T-helper 2 cell treated with Interferon-gamma antibody and Interleukin-4, amounts not matched to agents 5 μg/mL and 100 μg/mL, for 36 hours (primary cell): ENCODE measurements around the gene CYP19A1.
A peak's percentile ranks its signal among the peaks of the same experiment; 100 is the strongest.

Experiments used
- DNase-seq: peaks from one replicate; pipeline ENCODE4 v3.0.0; 2021; ENCODE audit warnings: low spot score
- H3K27ac Mint-ChIP-seq: one replicate; pipeline ENCODE4 v1.8.0; 2021; ENCODE audit warnings: mild to moderate bottlenecking, mixed read lengths
- H3K27me3 Mint-ChIP-seq: one replicate; pipeline ENCODE4 v1.8.0; 2021; ENCODE audit warnings: low read depth, mixed read lengths
- H3K36me3 Mint-ChIP-seq: one replicate; pipeline ENCODE4 v1.8.0; 2021; ENCODE audit warnings: low read depth, mixed read lengths
- H3K4me1 Mint-ChIP-seq: one replicate; pipeline ENCODE4 v1.8.0; 2021; ENCODE audit warnings: low read depth, mixed read lengths
- H3K4me3 Mint-ChIP-seq: one replicate; pipeline ENCODE4 v1.8.0; 2022; ENCODE audit warnings: mild to moderate bottlenecking, moderate library complexity, mixed read lengths
- H3K9me3 Mint-ChIP-seq: one replicate; pipeline ENCODE4 v1.8.0; 2021; ENCODE audit warnings: mixed read lengths

CYP19A1 gene

DNA sequence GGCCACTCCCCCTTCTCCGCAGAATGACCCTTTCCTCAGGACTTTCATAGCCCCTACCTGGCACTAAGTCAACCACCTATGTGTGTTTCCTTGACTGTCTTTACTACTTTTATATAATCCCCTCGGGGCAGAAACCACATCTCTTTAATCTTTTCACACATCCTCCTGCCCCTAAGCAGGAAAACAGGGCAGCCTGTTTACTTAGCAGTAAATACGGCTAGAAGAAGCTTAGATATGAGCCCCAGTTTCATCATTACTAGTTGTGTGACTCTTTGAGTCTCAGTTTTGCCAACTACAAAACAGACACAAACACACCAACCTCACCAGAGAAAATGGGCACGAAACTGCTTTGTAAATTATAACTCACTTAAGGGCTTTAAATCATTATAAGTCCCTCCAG, 98.3 kb downstream of the CYP19A1 start:
- Mint-ChIP-seq H3K9me3 (no peaks in the 10 kb centered on the region), H3K27ac (peak overlapping the region; percentile 1), H3K4me3 (peak overlapping the region; percentile 47), H3K36me3 (no peaks in the 10 kb centered on the region), H3K27me3 (peaks cover 29% of the 10 kb centered on the region), H3K4me1 (peaks cover 32% of the 10 kb centered on the region)
- no peak for DNase-seq

DNA sequence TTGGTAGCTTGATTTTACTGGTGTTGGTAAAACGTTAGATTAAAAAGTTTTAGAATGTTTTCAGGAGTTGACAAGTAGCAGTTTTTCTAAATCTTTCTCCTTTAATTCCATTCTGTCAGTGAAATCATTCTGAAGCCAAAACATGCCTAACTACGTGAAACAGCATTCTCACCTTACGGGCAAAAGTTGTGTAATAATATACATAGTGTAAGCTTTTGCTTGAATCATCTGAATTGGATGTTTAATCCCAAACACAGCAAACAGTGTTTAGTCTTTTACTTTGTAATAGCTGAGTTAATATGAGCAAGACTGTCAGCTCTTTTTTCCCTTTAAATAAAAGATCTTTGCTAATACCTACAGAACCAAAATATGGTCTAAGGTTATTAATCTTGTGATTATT, 100.6 kb downstream of the CYP19A1 start:
- Mint-ChIP-seq H3K4me3 (no peak overlapping the region), H3K27me3 (peaks cover 38% of the 10 kb centered on the region), H3K9me3 (no peaks in the 10 kb centered on the region), H3K36me3 (no peaks in the 10 kb centered on the region), H3K27ac (no peak overlapping the region), H3K4me1 (peaks cover 26% of the 10 kb centered on the region)
- DNase-seq, result no peak

DNA sequence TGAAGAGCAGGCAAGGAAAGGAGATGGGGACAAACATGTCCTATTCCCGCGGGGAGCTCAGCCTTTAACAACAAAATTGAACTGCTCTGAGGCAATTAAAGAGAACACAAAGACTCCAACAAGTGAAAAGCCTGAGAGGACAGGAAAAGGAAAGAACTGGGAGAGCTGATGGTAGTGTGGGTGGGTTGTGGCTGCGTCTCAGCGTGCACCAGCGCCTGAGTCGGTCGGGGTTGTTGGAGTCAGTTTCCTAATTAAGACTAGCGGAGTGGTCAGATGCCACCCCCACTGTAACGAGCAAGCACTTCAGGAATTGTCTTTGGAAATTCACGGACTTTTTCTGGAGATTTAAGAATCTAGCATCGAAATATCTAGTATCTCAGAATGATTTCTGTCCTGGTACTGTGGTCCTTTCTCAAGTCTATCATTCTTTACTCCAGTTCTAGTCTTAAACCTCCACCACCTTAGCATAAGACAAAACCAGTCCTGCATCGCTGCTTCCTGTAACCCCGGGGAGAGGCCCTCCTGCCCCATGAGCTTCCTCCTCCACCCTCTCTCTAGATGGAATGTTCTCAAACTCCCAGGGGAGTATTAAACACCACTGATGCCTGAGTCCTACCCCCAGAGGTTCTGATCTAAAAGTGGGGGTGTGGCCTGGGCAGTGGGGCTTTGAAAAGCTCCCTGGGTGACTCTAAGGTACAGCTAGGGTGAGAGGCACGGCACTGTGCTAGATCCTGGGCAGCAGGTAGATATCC, 104.0 kb downstream of the CYP19A1 start:
- no peak for DNase-seq
- H3K4me1 Mint-ChIP-seq, result peaks cover 9% of the 10 kb centered on the region
- H3K27ac Mint-ChIP-seq, result no peak overlapping the region
- no peaks in the 10 kb centered on the region for H3K9me3 Mint-ChIP-seq
- peaks cover 35% of the 10 kb centered on the region for H3K27me3 Mint-ChIP-seq
- peak overlapping the region; percentile 20 for H3K4me3 Mint-ChIP-seq
- H3K36me3 Mint-ChIP-seq, result no peaks in the 10 kb centered on the region

DNA sequence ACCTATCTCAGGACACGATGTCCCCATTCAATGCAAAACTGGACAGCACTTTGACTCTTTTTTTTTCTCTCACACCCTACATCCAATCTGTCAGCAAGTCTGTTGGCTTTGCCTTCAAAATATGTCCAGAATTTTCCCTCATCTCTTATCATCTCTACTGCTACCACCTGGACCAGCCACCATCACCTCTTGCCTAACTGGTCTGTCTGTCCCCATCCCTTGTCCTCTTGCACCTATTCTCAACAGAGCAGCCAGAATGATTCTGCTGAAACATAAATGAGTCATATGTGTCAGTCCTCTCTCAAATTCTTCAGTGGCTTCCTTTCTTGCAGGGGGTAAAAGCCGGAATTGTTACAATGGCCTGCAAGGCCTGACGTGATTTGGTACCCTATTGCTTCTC, 105.8 kb downstream of the CYP19A1 start:
- no peak for DNase-seq
- Mint-ChIP-seq H3K36me3 (no peaks in the 10 kb centered on the region), H3K27me3 (peaks cover 26% of the 10 kb centered on the region), H3K4me1 (peaks cover 18% of the 10 kb centered on the region), H3K4me3 (no peak overlapping the region), H3K9me3 (no peaks in the 10 kb centered on the region), H3K27ac (no peak overlapping the region)

DNA sequence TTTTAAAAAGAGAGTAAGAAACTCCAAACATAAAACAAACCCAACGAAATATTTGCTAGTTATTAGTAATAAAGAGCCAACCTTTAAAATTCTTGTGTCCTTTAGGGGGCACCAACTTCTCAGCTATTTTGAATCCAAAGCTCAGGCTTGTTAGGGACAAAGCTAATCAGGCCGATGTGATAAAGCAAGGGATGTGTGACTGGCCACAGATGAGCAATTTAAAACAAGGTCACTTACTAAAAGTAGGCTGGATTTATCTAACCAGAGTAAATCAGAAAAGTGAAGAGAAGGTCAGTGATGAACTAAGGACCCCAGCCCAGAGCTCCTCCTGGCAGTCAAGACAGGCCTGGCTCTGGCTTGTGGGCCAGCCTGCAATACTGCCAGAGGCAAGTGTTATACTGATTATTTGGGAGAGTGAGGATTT, 108.5 kb downstream of the CYP19A1 start:
- DNase-seq, result no peak
- no peaks in the 10 kb centered on the region for H3K9me3 Mint-ChIP-seq
- no peaks in the 10 kb centered on the region for H3K36me3 Mint-ChIP-seq
- no peak overlapping the region for H3K4me3 Mint-ChIP-seq
- peaks cover 9% of the 10 kb centered on the region for H3K27me3 Mint-ChIP-seq
- no peak overlapping the region for H3K27ac Mint-ChIP-seq
- H3K4me1 Mint-ChIP-seq, result peaks cover 29% of the 10 kb centered on the region

DNA sequence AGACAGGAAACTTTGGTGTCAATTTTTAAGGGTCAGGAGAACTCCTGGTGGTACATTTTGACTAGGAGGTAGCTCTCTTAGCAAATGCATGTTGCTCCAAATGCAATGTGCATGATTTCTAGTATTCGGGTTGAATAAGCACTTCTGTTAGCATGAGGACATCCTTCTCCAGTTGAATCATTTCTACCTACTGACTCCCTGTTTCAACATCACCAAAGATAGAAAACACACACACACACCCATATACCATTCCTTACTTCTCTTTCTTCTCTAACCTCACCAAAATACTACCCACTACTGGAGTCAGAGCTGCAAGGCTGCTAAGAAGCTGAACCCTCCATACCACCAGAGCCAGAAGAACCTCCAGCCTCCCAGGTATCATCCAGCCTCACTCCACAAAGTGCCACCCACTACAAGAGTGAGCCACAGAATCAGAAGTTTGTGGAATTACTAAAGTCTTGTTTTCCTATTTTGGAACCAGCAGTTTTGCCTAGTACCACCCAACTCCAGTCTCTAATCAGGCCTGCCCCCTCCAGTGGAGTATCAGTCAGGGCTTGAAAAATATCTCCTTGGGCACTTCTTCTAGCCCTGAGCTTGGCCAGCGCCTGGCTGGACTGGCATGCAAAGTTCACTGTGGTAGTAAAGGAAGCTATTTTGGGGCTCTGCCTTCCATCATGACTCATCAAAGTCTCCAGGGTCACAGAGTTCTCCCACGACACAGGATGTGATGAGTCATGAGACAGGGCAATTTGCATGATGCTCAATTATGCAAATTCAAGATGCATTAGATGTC, 110.3 kb downstream of the CYP19A1 start:
- no peaks in the 10 kb centered on the region for H3K27me3 Mint-ChIP-seq
- H3K4me3 Mint-ChIP-seq, result peak overlapping the region; percentile 30
- no peaks in the 10 kb centered on the region for H3K36me3 Mint-ChIP-seq
- peak; percentile 71 for DNase-seq
- H3K27ac Mint-ChIP-seq, result peak overlapping the region; percentile 69
- no peaks in the 10 kb centered on the region for H3K9me3 Mint-ChIP-seq
- H3K4me1 Mint-ChIP-seq, result peaks cover 30% of the 10 kb centered on the region

DNA sequence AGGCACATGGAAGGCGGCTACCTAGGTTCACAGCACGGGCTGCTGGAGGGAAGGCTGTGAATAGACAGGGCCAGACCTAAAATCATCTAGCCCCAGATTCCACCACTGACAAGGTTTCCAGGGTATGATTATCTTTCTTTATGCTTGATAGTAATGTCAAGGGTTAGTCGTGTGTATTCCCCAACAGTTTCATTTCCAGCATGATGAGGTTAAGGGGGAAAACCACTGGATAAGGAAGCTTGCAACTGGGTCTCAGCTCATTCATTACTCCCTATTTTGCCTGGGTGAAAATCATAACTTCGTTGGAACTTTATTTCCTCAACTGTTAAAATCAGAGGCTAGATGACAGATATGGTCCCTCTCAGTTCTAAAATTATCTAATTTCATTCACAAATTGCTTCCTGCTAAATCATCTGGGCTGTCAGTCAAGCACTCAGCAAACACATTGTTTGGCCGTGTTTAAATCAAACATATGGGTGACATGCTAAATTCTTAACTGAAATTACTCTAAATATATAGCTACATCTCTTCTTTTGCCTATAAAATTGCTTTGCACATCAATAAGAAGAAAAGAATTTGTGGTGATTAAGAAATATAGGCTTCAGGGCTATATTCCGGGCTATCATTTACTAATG, 111.7 kb downstream of the CYP19A1 start:
- no peak overlapping the region for H3K4me3 Mint-ChIP-seq
- no peaks in the 10 kb centered on the region for H3K9me3 Mint-ChIP-seq
- H3K27me3 Mint-ChIP-seq, result peaks cover 2% of the 10 kb centered on the region
- H3K27ac Mint-ChIP-seq, result no peak overlapping the region
- H3K4me1 Mint-ChIP-seq, result peaks cover 30% of the 10 kb centered on the region
- no peak for DNase-seq
- H3K36me3 Mint-ChIP-seq, result no peaks in the 10 kb centered on the region

DNA sequence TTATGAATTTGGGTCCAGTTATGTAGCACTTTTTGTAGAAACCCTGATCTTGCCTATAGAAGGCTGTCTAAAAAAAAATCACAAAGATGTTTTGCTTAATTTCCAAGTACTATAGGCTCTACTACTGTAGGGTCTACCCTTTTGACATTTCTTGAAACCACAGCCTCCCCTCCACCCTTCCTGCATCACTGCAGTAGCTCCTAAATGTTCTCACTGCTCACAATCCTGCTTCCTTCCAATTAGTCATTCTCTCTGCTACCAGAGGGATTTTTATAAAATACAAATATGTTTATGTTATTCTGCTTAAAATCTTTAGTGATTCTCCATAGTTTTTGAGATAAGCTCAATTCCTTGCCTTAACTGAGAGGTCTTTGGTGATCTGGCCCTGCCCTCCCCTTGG, 114.0 kb downstream of the CYP19A1 start:
- H3K27ac Mint-ChIP-seq, result no peak overlapping the region
- H3K9me3 Mint-ChIP-seq, result no peaks in the 10 kb centered on the region
- H3K4me1 Mint-ChIP-seq, result peaks cover 30% of the 10 kb centered on the region
- no peak for DNase-seq
- H3K4me3 Mint-ChIP-seq, result no peak overlapping the region
- H3K27me3 Mint-ChIP-seq, result peaks cover 6% of the 10 kb centered on the region
- no peaks in the 10 kb centered on the region for H3K36me3 Mint-ChIP-seq

DNA sequence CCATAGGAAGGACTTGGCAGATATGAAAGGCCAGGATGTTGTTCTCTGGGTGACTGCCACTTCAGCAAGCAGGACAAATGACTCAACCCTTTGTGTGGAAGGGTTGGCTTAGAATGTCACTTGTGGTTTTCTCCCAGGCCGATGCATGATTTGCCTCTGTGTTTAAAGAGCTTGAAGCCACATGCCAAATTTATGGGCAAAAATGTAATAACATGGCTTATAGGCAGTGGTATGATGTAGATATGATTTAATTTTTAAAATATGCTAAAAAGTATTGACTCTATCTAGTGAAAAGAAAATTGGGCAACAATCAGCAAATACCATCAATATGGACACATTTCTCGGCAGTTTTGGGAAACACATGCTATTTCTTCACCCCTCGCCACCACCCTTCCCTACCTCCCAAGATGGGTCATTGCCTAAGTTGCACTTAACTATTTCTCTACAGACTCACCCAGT, 114.6 kb downstream of the CYP19A1 start:
- H3K36me3 Mint-ChIP-seq, result no peaks in the 10 kb centered on the region
- H3K27me3 Mint-ChIP-seq, result peaks cover 6% of the 10 kb centered on the region
- no peaks in the 10 kb centered on the region for H3K9me3 Mint-ChIP-seq
- H3K27ac Mint-ChIP-seq, result no peak overlapping the region
- peaks cover 29% of the 10 kb centered on the region for H3K4me1 Mint-ChIP-seq
- peak; percentile 35 for DNase-seq
- no peak overlapping the region for H3K4me3 Mint-ChIP-seq

DNA sequence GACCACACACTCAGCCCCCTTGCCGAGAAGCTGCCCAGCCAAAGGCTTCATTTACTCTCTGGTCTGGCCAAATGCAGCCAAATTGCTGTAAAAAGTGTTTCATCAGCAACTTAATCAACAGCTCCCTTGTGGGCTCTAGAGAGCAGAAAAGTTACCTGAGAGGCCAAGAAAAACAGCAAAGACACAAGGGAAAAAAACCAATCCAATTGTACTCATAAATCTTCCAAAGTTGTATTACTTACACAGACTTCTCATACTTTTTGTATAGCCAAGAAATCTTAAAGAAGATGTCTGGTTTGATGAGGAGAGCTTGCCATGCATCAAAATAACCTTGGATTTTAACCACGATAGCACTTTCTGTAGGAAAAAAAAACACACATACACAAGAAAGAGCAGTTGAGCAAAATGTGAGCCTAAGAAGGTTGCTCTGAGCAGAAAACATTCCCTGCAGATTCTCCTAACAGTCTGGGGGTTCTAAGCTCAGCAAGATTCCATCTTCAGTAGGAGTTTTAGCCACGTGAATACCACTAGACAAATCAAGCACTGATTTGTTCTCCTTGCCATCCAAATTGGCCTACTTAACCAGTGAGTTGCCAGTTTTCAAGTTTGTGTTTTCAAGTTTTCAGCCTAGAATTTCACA, 120.0 kb downstream of the CYP19A1 start:
- H3K4me1 Mint-ChIP-seq, result no peaks in the 10 kb centered on the region
- no peak for DNase-seq

DNA sequence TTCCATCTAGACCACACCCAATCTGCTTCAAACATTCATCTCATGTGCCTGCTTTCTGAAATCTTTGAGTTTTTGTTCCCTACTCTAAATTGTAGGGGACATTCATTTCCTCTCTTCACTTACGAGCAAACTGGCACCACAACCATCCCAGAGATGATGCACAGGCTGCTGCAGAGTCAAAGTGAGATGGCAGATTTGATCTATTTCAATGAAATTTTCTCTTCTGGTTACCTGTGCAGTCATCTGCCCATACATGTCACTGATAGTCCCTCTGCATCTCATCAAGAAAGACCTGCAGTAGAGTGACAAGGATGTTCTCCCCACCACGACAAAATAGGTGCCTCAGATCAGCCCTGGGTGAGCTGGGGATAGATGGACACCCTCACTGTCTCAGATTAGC, 125.5 kb downstream of the CYP19A1 start:
- no peak overlapping the region for H3K27ac Mint-ChIP-seq
- DNase-seq, result no peak
- H3K27me3 Mint-ChIP-seq, result peaks cover 15% of the 10 kb centered on the region
- H3K9me3 Mint-ChIP-seq, result no peaks in the 10 kb centered on the region
- H3K4me1 Mint-ChIP-seq, result no peaks in the 10 kb centered on the region
- no peaks in the 10 kb centered on the region for H3K36me3 Mint-ChIP-seq
- H3K4me3 Mint-ChIP-seq, result no peak overlapping the region

More for the DNA sequence above, 120.0 kb downstream of the CYP19A1 start:
- Mint-ChIP-seq H3K27ac (no peak overlapping the region), H3K36me3 (no peaks in the 10 kb centered on the region), H3K9me3 (no peaks in the 10 kb centered on the region), H3K4me3 (no peak overlapping the region), H3K27me3 (peaks cover 20% of the 10 kb centered on the region)

DNA sequence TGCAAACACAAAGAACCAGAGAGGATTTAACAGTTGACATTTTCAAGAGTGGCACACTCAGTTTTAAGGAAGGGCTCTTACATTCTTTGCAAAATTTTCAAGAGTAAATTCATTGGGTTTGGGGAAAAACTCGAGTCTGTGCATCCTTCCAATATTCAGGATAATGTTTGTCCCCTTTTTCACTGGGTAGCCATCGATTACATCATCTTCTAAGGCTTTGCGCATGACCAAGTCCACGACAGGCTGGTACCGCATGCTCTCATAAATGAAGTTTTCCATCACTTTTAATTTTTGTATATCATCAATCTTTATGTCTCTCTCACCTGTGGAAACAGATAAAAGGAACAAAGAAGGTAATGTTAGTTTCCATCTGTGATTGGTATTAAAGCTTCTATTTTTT, 126.2 kb downstream of the CYP19A1 start:
- Mint-ChIP-seq H3K9me3 (no peaks in the 10 kb centered on the region), H3K4me3 (no peak overlapping the region), H3K27me3 (peaks cover 15% of the 10 kb centered on the region), H3K27ac (no peak overlapping the region), H3K4me1 (no peaks in the 10 kb centered on the region), H3K36me3 (no peaks in the 10 kb centered on the region)
- no peak for DNase-seq

DNA sequence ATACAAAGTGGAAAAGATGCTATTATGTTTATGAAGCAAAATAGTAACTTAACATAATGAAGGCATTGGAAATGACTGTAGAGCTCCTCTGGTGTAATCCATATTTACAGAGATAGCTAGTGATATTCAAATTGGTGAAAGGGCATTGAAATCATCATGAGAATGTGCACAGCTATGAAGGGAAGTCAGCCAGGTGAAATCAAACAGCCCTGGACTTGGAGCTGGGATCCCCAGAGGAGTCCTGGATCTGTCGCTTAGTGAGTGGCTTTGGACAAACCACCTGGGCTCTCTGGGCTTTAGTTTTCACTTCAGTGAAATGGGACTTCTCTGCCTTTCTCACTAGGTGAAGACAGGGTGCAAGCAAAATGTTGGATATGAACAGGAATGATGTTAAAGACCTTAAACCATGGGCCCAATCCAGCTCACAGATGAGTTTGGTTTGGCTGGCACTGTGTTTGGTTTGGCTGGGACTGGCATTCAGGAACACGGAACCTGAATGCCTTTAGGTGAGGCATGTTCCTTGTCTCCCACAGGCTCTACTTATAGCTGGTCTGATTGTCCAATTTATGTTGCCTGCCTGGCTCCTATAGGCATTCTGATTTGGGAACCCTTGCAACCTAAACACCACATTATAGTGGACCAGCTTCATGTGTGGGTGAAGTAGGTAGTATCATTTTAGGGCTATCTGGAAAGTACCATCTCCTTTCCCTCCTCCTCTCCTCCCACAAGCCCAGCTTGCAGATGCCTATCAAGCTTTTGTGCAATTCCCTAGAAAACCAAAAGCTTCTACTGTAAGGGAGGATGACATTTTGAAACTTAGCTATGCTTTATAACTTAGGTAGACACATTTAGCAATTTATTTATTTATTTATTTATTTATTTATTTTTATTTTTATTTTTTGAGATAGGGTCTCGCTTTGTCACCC, 133.1 kb downstream of the CYP19A1 start:
- H3K27ac Mint-ChIP-seq, result no peak overlapping the region
- no peak for DNase-seq
- peaks cover 2% of the 10 kb centered on the region for H3K4me1 Mint-ChIP-seq
- no peaks in the 10 kb centered on the region for H3K9me3 Mint-ChIP-seq
- H3K4me3 Mint-ChIP-seq, result no peak overlapping the region
- peaks cover under 1% of the 10 kb centered on the region for H3K27me3 Mint-ChIP-seq
- H3K36me3 Mint-ChIP-seq, result no peaks in the 10 kb centered on the region
